Fibroblast of peridontal ligament (primary cell): ENCODE results near the gene NELL2.
"Not testable (repeated sequence)": the region's sequence is repeated elsewhere in the genome, so short reads cannot be mapped to it uniquely, and the experiment has no call there.

Experiments used
- DNase-seq: peaks from one replicate; pipeline ENCODE4 v3.0.0-alpha.2; 2010; ENCODE audit errors: extremely low read depth

The NELL2 gene

DNA sequence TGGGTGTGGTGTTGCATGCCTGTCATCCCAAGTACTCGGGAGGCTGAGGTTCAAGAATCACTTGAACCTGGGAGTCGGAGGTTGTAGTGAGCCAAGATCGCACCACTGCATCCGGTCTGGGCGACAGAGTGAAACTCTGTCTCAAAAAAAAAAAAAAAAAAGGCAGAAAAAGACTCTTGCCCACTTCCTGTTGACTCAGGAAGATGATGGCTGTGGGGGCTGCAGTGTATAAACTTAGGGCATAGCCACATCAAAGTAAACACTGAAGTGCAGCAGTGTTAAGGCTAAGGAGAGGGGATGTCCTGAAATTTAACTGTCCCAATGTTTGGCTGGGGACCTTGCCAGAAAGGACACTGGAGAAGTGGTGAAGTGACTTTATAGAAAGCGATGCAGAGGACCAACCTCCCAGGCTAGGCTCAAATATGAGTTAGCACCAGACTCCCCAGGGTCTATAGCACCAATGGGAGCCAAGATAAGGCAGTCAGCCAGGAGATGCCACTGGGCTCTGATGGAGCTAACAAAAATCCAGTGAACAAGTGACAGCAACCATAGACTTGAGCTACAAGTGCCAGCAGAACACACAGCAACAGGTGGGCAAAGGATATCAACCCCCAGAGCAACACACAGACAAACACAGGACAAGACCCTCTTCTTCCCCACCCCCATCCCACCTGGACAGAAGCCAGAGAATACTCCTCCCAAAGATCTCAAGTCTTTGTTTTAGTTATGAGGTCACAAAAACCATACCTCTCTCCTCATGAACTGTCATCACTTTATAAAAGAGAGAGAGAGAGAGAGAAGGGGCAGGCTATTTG lies 28.0 kb downstream of the NELL2 start:
- no peak for DNase-seq

DNA sequence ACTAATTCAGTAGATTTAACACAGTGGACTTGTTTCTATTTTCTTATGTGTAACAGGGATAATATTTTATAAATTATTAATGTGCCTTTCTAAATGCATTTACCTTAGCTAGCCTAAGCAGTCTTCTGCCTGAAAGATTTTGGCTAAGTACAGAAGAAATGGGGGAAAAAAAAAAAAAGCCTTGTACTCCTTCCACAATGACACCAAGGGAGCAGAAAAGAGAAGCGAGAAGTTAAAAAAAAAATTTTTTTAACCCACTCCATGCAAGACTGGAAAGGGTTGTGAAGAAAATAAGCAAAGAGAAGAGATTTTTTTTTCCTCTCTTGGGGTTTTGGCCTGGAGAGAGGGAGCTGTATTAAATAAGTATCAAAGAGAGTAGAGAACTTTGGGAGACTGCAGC lies 28.7 kb downstream of the NELL2 start:
- DNase-seq = no peak

DNA sequence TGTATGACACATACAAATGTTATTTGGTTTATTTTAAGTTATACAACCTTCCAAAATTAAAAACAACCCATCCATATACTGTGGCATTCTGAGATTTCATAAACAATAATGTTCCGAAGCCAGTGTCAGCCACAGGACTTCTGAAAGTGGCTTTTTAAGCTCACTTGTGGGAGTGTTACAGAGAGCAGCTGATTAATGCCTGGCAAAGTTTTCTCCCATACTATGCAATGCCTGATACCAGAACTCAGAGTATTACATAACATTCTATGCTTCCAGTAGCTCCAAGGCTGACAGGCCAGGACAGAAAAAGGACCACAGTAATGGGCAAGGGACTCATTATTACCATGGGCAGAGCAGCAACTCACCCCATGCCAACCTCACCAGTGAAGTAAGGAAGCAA lies 29.3 kb downstream of the NELL2 start:
- peak; percentile 4 for DNase-seq

DNA sequence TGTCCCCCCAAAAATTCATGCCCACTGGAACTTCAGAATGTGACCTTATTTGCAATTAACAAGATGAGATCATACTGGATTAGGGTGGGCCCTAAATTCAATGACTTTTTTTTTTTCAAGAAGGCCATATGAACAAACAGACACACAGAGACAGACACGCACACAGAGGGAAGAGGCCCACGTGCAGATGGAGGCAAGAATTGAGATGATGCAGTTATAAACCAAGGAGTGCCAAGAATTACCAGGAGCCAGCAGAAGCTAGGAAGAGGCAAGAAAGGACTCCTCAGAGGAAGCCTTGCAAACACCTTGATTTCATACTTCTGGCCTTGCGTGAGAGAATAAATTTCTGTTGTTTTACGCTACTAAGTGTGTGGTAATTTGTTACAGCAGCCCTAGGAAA lies 33.4 kb downstream of the NELL2 start:
- no peak for DNase-seq

DNA sequence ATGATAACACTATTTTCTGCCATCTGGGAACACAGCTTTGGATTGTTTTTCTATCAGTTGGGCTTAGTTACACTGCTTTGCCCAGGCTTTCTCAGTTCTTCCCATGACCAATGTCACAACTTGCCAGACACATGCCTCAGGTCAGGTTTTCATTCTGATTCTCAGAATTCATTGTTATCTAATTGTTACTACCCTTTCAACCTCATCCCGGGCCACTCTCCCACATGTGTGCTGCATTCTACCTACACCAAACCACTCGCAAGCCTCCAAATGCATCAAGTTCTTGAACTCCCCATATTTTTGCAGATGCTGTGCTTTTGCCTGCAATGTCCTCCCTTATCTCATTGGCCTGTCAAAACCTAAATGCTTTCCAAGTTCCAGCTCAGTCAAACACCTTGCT lies 36.3 kb downstream of the NELL2 start:
- no peak for DNase-seq

DNA sequence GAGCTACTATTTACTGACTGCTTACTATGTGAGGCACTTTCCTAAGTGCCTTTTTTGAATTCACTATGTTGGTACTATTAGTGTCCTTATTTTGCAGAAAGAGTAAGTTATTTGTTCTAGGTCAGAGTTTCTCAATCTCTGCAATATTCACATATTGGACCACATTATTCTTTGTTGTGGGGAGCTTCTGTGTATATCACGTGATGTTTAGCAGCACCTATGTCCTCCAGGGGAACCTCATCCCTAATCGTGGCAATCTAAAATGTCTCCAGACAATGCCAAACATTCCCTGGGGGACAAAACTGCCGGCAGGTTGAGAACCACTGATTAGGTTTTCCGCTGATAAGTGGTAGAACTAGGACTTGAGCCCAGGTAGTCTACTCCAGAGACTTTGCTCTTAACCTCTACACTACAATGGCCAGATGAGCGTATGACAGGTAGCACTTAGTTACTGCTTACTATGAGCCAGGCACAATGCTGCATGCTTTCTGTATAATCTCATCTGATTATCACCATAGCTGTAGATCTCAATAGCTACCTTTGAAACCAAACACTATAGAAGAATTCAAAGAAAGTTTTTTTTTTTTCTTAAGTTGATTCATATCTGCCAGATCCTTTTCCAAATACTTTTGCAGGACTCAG lies 38.9 kb downstream of the NELL2 start:
- DNase-seq = no peak

DNA sequence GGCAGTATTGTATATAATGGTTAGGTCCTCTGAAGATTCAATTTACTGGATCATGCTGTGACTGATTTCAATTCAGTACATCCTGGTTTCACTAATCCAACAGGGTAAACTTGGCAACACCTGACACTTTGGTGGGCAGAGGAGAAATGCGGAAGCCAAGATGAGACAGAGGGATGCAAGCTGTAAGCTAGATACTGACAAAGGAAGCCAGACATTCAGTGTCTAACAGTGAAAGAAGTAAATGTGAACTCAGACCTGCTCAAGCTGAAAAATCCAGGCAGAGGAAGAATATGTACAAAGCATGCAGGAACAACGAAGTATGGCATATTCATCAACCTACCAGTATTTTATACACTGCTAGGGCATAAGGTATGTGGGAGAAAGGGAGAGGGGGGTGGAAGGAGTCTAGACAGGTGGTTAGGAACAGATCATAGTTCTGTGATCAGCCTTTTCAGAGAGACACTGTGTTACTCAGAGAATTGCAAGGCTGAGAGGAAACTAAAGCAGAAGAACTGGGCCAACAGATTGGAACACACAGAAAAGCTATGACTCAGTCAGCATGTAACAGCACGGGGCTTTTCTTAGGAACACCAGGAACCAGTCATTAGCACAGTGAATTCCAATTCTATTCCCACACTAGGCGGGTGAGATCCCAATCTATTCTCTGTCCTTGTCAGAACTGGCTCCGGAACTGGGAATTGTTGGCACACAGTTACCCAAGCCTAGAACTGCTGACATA lies 40.3 kb downstream of the NELL2 start:
- DNase-seq = no peak

DNA sequence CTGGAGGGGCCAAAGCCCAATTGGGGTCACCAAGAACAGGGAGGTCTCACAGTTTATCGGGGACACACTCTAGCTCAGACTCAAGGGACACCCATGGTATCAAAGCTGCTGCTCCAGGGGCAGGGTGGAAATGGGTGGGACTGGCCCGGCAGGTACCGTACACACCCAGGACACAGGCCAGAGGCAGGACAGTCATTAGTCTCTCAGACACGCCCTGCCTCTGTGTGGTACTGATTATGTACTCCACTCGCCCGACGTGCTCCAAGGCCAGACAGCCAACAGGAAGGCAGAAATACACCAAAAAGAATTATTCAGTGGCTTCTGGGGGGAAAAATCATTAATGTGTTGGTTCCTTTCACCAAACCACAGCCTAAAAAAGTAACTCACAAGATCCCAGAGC lies 41.1 kb downstream of the NELL2 start:
- not testable (repeated sequence) for DNase-seq

DNA sequence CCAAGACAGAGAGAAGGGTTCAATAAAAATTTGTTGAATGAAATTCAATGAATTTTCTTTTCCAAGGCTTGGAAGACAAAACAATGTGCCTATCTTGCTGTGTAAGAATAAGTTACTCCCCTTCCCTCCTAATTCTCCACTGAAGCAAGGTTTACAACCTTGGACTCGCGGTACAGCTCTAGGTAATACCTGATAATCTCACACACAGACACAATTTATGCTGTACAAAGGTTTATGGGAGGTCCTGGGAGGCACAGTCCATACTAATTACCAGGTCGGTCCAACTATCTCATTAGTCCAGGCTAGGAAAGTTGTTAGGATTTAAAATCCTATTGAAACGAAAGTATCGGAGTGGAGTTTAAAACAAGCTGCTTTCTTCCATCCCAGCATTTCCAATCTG lies 42.6 kb downstream of the NELL2 start:
- DNase-seq = no peak

DNA sequence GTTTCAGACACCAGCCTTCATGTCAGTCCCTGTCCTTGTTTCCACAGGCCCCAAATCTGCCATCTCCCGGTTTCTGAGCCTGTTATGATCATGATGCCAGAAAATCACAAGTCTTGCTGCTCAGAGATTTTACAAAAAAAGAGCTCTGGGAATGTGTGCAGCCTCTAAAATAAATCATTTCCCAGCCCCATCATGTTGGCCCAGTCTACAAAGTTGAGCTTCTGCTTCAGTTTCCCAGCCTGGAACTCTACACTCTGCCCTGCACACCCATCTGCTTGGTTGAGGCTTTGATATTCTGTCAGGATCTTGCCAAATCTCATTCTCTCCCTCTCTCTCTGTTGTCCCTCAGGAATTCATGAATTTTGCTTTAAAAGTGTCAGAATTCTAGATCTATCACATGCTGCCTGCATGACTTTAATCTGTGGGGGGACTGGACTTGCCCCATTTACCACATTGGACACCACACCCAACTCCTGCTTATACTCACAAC lies 45.5 kb downstream of the NELL2 start:
- DNase-seq = no peak

DNA sequence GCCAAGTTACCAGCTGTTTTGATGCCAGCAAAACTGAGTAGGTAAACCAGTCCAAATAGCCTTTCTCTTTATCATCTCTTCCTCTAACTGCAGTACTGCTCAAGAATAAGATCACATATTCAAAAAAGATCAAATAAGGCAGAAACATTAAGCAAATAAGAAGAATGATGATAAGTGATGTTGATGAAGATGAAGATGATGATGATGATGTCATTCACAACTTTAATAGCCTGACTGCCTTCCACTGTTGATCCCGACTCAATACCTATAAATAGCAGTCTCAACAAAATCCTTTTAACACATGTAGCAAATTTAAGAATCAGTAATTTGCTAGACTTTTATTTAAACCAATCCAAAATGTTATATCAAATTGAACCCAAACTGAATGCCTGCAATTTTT lies 47.1 kb downstream of the NELL2 start:
- DNase-seq = no peak

DNA sequence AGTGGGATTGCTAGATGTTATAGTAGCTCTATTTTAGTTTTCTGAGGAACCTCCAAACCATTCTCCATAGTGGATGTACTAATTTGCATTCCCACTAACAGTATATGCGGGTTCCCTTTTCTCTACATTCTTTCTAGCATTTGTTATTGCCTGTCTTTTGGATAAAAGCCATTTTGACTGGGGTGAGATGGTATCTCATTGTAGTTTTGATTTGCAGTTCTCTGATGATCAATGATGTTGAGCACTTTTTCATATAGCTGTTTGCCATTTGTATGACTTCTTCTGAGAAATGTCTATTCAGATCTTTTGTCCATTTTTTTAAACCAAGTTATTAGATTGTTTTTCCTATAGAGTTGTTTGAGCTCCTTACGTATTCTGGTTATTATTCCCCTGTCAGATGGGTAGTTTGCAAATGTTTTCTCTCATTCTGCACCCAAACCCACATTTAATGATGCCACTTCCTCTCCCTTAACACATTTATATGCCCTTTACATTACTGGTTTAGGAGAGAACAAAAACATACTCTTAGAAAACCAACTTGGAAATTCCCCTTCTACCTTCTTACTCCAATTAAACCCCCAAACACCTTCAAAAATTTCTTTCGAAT lies 48.2 kb downstream of the NELL2 start:
- DNase-seq = no peak

DNA sequence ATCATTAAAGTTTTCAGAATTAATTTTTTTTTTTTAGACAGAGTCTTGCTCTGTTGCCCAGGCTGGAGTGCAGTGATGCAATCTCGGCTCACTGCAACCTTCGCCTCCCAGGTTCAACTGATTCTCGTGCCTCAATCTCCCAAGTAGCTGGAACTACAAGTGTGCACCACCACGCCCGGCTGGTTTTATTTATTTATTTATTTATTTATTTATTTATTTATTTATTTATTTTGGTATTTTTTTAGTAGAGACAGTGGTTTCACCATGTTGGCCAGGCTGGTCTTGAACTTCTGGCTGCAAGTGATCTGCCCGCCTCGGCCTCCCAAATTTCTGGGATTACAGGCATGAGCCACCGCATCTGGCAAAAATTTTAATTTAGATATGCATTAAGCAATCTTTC lies 54.4 kb downstream of the NELL2 start:
- not testable (repeated sequence) for DNase-seq

DNA sequence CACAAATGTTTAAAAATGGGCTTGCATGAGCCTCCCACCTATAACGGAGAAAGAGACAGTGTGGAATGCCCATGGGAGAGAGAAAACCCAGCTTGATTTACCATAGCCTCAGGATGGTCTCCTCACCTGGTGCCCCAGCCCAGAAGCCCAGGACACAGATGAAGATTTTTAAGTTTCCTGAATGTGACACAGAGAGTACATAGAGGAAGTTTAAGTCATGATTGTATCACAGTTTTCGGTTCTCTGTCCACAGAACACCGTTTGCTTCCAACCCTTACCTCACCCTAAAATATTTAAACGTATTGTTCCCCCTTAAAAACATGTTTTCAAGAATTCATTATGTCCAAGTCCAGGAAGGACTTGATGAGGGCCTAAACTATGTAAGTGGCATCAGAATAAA lies 56.2 kb downstream of the NELL2 start:
- DNase-seq = no peak

DNA sequence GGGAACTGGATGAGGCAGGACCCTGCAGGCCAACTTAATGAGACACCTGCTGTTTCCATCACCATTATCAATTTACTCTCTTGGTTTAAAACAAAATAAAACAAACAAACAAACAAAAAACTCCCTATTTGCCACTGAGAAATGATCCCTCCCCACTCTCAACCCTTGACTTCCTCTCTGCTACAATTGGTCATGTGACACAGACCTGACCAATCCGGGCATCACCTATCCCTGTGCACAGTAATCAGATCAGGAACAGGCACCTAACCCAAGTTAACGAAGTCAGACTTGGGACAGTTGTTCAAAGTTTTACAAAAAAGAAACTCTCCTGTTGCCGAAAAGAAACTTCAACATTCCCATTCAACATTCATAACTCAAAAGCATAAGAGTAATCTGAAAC lies 58.4 kb downstream of the NELL2 start:
- no peak for DNase-seq

DNA sequence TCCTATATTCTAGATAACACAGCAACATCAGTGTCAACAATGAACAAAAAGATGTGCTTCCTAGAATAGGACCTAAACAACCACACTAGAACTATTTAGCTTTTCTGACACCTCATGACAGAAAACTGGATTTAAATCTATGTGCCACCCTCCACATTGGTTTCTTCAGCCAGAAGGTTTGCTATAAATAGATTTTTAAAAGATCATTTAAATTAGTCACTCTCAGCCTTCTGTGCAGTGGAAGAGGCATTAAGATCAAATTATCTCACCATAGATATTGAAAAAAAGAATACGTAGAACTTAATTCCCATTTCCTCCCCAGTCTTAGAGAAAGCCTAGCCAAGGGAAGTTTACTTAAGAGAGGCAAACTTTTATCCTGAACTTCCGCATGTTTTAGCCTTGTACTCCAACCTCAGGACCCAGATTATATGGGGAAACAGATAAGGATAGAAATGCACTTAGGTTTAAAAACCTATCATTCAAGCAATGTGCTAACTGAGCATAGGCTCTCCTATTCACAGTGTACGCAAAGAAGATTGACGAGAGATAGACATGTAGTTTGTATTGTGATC lies 59.6 kb downstream of the NELL2 start:
- no peak for DNase-seq

DNA sequence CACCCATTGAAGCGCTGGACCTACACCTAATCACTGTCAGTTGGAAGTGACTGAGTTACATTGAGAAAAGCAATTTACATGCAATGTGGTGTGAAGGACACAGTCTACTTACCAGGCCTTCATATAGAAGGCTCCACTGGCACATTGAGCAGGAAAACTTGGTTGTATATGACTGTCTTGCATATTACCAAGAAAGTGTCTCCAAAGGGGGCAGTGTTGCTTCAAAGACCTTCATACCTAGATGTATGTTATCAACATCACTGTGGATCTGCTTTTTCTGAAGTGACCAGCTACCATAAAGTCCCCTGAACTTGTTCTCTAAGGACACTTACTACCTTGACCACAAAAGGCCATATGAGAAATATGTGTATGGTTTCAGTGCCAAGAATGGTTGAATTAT lies 64.1 kb downstream of the NELL2 start:
- DNase-seq = no peak

DNA sequence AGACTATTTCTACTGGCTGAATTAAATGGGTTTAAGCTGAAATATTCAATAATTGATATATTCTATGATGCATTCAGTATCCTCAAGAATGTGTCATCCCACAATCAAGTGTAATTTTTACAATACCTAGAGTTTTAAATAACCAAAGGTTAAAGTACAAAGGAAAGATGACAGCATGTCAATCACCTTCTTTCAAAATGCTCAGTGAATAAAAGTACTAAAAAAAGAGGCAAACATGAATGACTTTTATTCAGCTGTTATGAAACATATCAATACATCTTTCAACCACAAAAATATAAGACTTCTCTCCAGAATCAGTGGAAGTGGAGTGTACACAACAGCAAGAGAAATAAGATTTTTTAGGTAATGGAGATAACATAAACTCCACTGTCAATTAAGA lies 72.0 kb downstream of the NELL2 start:
- no peak for DNase-seq

DNA sequence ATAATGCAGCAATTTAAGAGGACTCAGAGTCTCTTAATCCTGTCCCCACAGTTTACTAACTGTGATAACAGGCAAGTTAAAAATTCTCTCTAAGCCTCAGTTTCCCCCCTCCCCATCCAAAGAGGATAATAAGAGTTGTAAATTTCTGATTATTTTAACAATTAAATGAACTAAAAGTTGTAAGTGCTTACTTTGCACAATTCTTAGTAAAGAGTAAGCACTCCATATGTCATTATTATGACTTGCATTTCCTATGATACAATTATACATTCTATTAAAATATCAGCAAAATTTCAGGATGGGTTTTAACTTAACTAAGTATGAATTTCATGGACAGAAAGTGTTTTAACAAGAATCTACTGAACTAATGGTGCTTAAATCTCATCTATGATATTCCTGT lies 80.1 kb downstream of the NELL2 start:
- no peak for DNase-seq

DNA sequence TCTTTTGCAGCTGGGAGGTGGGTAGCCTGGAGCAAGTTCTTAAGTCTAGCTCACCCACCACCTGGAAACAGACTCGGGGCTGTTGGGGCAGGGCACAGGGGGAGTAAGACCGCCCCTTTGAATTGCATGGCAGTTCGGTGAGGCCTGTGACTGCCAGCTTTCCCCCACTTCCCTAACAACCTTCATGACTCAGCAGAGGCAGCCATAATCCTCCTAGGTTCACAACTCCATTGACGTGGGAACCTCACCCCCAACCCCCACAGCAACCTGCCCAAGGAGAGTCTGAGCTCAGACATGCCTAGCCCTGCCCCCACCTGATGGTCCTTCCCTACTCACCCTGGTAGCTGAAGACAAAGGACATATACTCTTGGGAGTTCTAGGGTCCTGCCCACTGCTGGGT lies 87.4 kb downstream of the NELL2 start:
- DNase-seq = no peak

DNA sequence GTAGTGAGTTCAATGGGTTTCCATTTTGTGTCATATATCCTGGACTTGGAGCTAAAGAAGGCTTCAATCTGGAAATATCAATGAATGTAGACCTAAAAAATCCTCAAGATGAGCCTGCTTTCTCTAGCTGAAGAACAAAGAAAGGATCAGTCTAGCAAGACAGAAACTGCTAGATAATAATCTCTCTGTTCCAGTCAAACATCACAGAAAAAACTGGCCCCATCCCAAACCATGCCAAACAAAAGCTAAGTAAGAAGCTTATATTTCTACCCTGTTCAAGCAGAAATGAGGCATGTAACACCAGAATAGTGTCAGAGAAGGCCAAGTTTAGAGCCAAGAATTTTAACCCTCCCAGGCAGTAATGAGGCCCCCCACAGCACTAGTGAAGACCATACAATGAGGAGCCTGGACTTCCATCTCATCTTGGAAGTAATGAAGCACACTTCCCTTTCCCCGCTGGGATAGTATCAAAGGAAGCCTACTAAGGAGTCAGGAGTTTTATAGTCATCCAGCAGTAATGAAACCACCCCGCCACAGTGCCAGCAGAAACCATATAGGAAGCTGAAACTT lies 95.8 kb downstream of the NELL2 start:
- no peak for DNase-seq

DNA sequence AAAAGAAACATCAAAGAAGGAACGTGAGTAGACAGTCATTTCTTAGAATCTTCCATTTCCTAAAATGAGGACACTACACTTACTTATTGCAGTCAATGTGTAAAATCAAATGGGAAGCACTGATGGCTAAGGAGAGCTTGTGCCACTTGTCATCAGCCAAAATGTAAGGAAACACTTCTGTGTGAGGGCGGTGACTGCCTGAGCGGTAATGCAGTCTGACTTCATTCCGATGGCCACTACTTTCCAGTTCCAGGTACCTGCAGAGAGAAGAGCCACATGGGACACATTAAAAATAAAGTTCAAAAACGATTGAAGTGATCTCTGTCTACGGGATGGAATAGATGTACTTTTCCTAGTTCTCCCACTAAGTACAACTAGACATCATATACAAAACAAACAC lies 96.3 kb downstream of the NELL2 start:
- DNase-seq = no peak
